GM19463 (cell line): Measurements from ENCODE around the gene DPH7.
"Not testable (repeated sequence)": the region's sequence is repeated elsewhere in the genome, so short reads cannot be mapped to it uniquely, and the experiment has no call there.

Experiments used
- ATAC-seq: cut with Tn5 transposase; IDR thresholded peaks from one replicate; pipeline ENCODE4 v1.9.1; 2021; ENCODE audit warnings: mild to moderate bottlenecking, moderate library complexity; ENCODE audit not compliant: unreplicated experiment

DPH7 gene

GRCh38 chr9:137521405-137521985 is 57.2 kb downstream of the DPH7 start:
- no peak for ATAC-seq

DNA sequence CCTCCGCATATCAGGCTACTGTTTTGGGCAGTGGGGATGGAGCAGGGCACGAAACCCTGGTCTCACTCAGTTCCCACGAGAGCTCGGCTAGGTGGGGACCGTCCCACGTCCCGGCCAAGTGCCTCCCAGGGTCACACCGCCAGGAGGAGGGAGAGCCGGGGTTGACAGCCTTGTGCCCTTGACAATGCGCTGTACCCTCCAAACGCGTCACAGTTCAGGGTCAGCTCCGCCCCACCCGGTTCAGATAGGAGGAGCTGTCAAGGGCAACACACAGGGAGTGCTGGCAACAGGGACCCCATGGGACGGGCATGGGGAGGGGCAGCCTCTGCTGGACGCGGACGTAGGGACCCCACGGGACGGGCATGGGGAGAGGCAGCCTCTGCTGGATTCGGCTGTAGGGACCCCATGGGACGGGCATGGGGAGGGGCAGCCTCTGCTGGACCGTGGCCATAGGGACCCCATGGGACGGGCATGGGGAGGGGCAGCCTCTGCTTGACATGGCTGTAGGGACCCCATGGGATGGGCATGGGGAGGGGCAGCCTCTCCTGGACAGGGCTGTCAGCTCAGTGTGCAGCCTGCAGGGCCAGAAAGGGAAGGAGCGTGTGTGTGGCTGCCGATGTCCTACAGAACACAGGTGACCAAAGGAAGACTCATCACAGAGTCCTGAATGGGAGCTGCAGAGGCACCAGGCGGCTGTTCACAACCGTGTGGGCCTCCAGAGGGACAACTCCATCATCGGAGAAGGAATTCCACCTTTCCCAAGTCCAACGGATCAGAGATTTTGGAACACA is 57.9 kb downstream of the DPH7 start:
- ATAC-seq: no peak

DNA sequence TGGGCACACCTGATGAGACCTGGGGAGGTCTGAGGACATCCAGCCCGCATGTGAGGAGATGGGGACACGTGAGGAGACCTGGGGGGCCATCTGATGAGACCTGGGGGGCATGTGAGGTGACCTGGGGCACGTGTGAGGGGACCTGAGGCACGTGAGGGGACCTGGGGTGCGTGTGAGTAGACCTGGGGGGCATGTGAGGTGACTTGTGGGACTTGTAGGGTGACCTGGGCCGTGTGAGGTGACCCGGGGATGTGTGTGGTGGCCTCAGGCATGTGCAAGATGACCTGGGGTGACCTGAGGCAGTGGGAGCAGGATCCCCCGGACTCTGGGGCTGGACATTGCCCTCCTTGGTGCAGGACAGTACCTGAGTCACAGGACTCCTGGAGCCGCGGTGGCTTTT is 59.2 kb downstream of the DPH7 start:
- ATAC-seq: no peak

DNA sequence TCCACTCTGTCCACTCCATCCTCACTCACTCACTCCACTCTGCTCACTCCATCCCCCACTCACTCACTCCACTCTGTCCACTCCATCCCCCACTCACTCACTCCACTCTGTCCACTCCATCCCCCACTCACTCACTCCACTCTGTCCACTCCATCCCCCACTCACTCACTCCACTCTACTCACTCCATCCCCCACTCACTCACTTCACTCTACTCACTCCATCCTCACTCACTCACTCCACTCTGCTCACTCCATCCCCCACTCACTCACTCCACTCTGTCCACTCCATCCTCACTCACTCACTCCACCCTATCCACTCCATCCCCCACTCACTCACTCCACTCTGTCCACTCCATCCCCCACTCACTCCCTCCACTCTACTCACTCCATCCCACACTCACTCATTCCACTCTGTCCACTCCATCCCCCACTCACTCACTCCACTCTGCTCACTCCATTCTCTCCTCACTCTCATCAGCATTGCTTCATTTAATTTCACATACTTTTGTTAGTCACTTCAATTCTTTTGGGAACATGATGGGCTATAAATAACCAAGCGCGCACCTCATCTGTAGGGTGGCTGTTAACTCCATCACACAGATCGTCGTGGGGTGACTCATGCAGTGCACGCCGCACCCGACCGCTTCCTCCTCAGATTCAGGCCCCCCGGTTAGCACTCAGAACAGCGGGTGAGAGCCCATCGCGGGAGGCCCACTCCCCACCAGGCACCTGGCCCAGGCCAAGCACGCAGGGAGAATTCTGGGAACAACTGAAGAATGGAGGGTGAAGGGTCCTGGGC is 59.9 kb downstream of the DPH7 start:
- not testable (repeated sequence) for ATAC-seq

GRCh38 chr9:137516144-137516917 is 62.4 kb downstream of the DPH7 start:
- no peak for ATAC-seq

- no peak for ATAC-seq
Measured at GRCh38 chr9:137515338-137515724, 63.4 kb downstream of the DPH7 start.

GRCh38 chr9:137514691-137515337 is 63.9 kb downstream of the DPH7 start:
- ATAC-seq: no peak

- ATAC-seq: not testable (repeated sequence)
Measured at GRCh38 chr9:137513801-137514570, 64.7 kb downstream of the DPH7 start.

GRCh38 chr9:137513136-137513535 is 65.6 kb downstream of the DPH7 start:
- ATAC-seq: not testable (repeated sequence)

- no peak for ATAC-seq
Measured at GRCh38 chr9:137511758-137512463, 66.8 kb downstream of the DPH7 start.

- ATAC-seq: not testable (repeated sequence)
Measured at GRCh38 chr9:137511126-137511525, 67.6 kb downstream of the DPH7 start.

GRCh38 chr9:137509198-137509597 is 69.5 kb downstream of the DPH7 start:
- ATAC-seq: no peak

GRCh38 chr9:137506702-137507171 is 72.0 kb downstream of the DPH7 start:
- no peak for ATAC-seq

- no peak for ATAC-seq
Measured at GRCh38 chr9:137506274-137506673, 72.5 kb downstream of the DPH7 start.

DNA sequence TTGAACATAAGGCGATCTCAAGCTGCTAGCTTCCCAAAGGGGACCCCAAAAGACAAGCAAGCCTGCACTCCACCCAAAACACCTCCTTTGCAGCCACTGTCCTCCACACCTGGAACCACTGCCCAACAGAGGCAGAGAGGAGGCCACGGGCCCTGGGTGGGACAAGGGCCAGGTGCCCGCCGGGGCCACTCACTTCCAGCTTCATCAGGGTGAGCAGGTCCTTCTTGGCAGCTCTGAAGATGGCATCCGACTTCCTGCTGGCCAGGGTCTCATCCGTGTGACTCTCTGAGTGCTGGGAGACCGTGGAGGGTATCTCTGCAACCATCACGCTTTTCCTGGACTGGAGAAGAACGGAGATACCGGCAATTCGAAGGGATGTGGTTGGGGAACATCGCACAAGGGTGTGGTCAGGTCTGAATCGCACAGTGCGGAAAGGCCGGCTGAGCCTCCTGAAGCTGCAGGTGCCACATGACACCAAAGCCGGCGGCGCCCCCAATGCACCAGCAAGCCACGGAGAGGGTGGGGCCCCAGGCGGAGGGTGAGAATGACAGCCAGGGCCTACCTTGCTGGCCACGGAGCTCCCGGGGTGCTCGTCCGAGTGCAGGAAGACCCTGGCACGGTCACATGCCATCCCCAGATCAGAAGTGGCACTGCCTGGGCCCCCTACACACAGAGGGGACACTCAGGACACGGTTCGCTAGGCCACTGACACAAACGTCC is 73.1 kb downstream of the DPH7 start:
- ATAC-seq: no peak
